HUES6 (cell line): Measurements from ENCODE around the gene CNTFR.

Experiments
- H3K27ac ChIP-seq: 2 replicates; pipeline ENCODE4 v1.7.0; 2013; ENCODE audit warnings: low read depth, mild to moderate bottlenecking, low read length, inconsistent platforms
- H3K27me3 ChIP-seq: 2 replicates; pipeline ENCODE4 v1.6.1; 2013; ENCODE audit warnings: low read length; ENCODE audit not compliant: control insufficient read depth, insufficient read depth
- H3K36me3 ChIP-seq: 2 replicates; pipeline ENCODE4 v1.6.1; 2013; ENCODE audit warnings: low read length; ENCODE audit not compliant: control insufficient read depth, insufficient read depth
- H3K4me1 ChIP-seq: 2 replicates; pipeline ENCODE4 v1.6.1; 2013; ENCODE audit warnings: low read length; ENCODE audit not compliant: control insufficient read depth, insufficient read depth
- H3K4me3 ChIP-seq: 2 replicates; pipeline ENCODE4 v1.5.1; 2013; ENCODE audit warnings: low read depth, low read length
- H3K9ac ChIP-seq: one replicate; pipeline ENCODE4 v1.6.1; 2013; ENCODE audit warnings: mild to moderate bottlenecking, low read length
- H3K9me3 ChIP-seq: 2 replicates; pipeline ENCODE4 v1.6.1; 2013; ENCODE audit warnings: low read depth, low read length; ENCODE audit not compliant: control insufficient read depth, insufficient read depth

CNTFR gene

DNA sequence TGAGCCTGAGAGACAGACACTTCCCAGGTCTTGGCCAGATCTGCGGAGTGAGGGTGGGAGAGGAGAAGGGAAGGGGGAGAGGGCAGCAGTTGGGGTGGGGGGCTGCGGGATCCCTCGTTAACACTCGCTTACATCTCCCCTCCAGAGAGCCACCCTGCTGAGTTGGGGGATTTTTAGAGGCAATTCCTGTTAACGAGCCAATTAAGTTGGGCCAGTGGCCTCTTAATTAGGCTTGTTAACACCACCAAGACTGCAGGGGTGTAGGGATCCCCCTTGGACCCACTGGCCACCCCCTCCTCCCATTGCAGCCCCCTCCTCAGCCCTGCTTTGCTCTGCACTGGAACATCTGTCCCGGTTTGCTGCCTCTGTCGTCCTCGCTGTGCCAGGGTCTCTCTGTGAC, 23.7 kb downstream of the CNTFR start:
- H3K27me3 ChIP-seq, result peaks cover 10% of the 10 kb centered on the region; the same call in 1 of the 2 replicates
- peaks cover 42% of the 10 kb centered on the region for H3K4me1 ChIP-seq
- no peak overlapping the region for H3K27ac ChIP-seq
- no peaks in the 10 kb centered on the region for H3K36me3 ChIP-seq
- no peaks in the 10 kb centered on the region for H3K9me3 ChIP-seq
- no peak overlapping the region for H3K4me3 ChIP-seq
- no peak overlapping the region for H3K9ac ChIP-seq

GRCh38 chr9:34564617-34565016, 24.9 kb downstream of the CNTFR start:
- no peaks in the 10 kb centered on the region for H3K36me3 ChIP-seq
- H3K27ac ChIP-seq, result no peak overlapping the region
- no peaks in the 10 kb centered on the region for H3K9me3 ChIP-seq
- H3K27me3 ChIP-seq, result peaks cover 10% of the 10 kb centered on the region; the same call in 1 of the 2 replicates
- H3K4me1 ChIP-seq, result peaks cover 37% of the 10 kb centered on the region
- H3K4me3 ChIP-seq, result no peak overlapping the region
- H3K9ac ChIP-seq, result no peak overlapping the region

GRCh38 chr9:34563262-34563661, 26.3 kb downstream of the CNTFR start:
- H3K27me3 ChIP-seq, result peaks cover 10% of the 10 kb centered on the region; the same call in 1 of the 2 replicates
- peaks cover 34% of the 10 kb centered on the region; the same call in 1 of the 2 replicates for H3K4me1 ChIP-seq
- H3K4me3 ChIP-seq, result no peak overlapping the region
- no peak overlapping the region for H3K9ac ChIP-seq
- no peaks in the 10 kb centered on the region for H3K36me3 ChIP-seq
- H3K27ac ChIP-seq, result no peak overlapping the region
- H3K9me3 ChIP-seq, result no peaks in the 10 kb centered on the region

DNA sequence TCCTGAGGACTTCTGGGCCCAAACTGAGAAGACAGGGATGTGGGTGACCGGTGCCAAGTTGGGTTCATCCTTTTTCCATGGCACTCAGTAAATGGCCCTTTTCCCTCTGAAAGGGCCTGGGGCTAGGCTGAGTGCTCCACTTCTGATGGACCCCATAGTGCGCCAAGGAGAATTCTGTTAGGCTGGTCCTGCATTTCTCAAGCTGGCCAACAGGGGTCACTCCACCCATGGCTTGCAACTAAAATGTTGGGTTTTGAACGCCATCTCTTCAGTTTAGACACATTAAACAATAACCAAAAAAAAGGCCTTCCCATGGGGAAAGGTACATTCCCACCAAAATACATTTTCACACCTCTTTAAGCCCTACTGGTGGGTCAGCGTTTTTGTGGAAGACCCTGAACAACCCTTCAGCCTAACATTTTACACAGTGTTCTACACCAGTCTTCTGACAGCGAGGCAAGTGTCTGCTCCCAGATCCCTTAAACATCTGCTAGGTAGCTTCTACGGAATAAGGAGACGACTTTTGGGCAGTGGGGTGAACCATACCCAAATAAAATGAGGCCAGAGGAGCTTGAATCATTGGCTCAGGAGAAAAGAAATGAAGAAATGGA, 27.3 kb downstream of the CNTFR start:
- no peak overlapping the region for H3K9ac ChIP-seq
- peaks cover 7% of the 10 kb centered on the region; the same call in 1 of the 2 replicates for H3K27me3 ChIP-seq
- H3K36me3 ChIP-seq, result no peaks in the 10 kb centered on the region
- H3K4me1 ChIP-seq, result peaks cover 31% of the 10 kb centered on the region; the same call in 1 of the 2 replicates
- H3K4me3 ChIP-seq, result no peak overlapping the region
- H3K27ac ChIP-seq, result no peak overlapping the region
- H3K9me3 ChIP-seq, result no peaks in the 10 kb centered on the region

- H3K9ac ChIP-seq, result no peak overlapping the region
- no peak overlapping the region for H3K4me3 ChIP-seq
- H3K27me3 ChIP-seq, result peaks cover 7% of the 10 kb centered on the region; the same call in 1 of the 2 replicates
- no peaks in the 10 kb centered on the region for H3K9me3 ChIP-seq
- H3K27ac ChIP-seq, result no peak overlapping the region
- H3K4me1 ChIP-seq, result peaks cover 24% of the 10 kb centered on the region; the same call in 1 of the 2 replicates
- H3K36me3 ChIP-seq, result no peaks in the 10 kb centered on the region
Observed at GRCh38 chr9:34560599-34561214, 28.8 kb downstream of the CNTFR start.

DNA sequence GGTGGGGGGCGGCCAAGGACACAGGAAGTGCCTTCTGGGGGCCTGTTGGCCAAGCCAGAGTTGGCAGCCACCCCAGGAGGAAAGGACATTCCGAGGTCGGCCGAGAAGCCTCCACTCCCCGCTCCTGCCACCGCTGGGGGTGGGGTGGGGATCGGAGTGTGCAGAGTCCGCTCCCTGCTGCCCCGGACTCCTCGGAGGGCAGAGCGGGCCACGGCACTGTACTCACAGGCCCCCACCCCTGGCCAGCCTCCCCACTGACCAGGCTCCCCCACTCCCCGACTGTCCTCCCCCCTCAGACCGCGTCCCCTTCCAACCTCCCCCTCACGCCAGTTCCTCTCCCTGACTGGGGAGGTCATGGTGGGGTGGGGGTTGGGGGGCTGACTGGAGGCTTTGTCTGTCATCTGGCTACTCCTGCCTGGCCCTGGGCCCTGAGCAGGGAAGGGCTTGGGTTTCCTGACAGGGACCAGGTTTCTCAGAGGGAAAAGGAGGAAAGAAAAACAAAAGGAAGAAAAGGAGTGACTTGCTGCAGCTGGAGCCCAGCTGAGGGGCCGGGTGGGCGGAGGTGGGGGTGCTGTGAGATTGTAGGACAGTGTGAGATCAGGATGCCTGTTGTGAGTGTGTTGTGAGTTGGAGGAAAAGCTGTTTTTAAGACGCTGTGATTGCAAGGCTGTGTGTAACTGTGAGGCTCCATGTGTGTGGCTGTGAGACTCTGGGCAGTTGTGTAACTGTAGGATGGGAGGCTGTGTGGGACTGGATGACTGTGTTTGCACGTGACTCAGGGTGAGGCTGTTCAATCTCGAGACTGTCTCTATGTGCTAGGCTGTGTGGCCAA, 29.7 kb downstream of the CNTFR start:
- peaks cover 7% of the 10 kb centered on the region; the same call in 1 of the 2 replicates for H3K27me3 ChIP-seq
- H3K9ac ChIP-seq, result no peak overlapping the region
- H3K36me3 ChIP-seq, result no peaks in the 10 kb centered on the region
- H3K4me1 ChIP-seq, result peaks cover 29% of the 10 kb centered on the region
- no peak overlapping the region for H3K27ac ChIP-seq
- no peaks in the 10 kb centered on the region for H3K9me3 ChIP-seq
- H3K4me3 ChIP-seq, result no peak overlapping the region

GRCh38 chr9:34558919-34559623, 30.5 kb downstream of the CNTFR start:
- Histone ChIP-seq H3K36me3 (no peaks in the 10 kb centered on the region), H3K4me1 (peaks cover 37% of the 10 kb centered on the region), H3K4me3 (no peak overlapping the region), H3K27ac (no peak overlapping the region), H3K27me3 (peaks cover 7% of the 10 kb centered on the region; the same call in 1 of the 2 replicates), H3K9ac (no peak overlapping the region), H3K9me3 (no peaks in the 10 kb centered on the region)

DNA sequence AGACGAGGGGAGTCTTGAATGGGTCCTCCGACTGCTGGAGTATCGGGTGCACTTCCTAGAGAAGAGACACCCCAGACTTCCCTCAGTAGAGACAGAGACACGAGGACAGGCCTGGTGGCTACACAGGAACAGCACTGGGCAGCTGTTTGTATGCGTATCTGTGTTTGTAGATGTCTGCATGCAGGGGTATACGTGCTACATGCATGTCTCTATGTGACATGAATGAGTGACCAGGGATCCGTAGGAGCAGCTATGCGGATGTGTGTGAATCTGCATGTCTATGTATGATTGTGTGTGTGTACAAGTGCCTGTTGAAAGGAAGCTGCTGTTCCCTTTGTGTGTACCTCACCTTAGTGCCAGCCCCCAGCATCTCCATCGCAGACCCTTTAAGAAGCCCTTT, 31.2 kb downstream of the CNTFR start:
- Histone ChIP-seq H3K4me1 (peaks cover 42% of the 10 kb centered on the region), H3K36me3 (no peaks in the 10 kb centered on the region), H3K9ac (no peak overlapping the region), H3K9me3 (no peaks in the 10 kb centered on the region), H3K27me3 (0 out of 2 replicates have a peak, but pooled peaks cover 2% of the 10 kb centered on the region), H3K4me3 (no peak overlapping the region), H3K27ac (no peak overlapping the region)

DNA sequence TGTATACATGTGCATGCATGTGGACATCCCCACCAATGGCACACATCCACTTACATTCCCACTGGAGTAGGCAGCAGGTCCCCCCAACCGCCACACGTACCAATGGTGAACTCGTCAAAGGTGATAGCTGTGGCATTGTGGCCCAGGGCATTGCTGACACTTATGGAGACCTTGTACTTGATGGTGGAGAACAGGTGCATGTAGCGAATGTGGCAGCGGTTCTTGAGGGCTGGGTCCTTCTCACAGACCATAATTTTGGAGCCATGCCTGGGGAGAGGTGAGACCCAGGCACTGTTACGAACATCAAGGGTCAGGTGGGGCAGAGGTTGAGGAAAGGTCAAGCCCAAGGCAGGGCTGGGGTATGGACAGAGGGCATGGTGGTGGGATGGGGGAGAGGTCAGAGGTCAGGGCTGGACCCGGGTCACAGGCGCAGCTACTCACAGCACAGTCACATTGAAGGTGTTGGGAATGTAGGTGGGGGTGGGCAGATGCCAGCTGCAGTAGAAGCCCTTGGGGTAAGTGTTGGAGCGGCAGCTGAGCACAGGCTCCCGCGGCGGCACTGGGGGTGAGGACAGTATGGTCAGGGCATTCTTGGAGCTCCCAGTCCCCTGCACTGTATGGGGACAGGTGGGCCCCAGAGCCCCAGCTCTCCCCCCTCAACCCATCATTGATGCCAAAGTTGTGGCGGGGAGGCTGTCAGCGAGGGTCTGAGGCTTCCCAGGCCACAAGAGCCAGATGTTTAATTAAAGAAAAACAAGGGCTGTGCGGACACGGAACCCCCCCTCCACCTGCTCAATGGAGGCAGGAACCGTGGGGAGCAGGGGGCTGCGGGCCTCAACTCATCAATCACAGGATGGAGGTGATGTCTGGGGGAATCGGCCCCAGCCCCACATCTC, 31.9 kb downstream of the CNTFR start:
- no peaks in the 10 kb centered on the region for H3K27me3 ChIP-seq
- H3K9me3 ChIP-seq, result no peaks in the 10 kb centered on the region
- no peak overlapping the region for H3K27ac ChIP-seq
- H3K4me1 ChIP-seq, result peaks cover 43% of the 10 kb centered on the region
- no peak overlapping the region for H3K9ac ChIP-seq
- H3K36me3 ChIP-seq, result no peaks in the 10 kb centered on the region
- no peak overlapping the region for H3K4me3 ChIP-seq

GRCh38 chr9:34556949-34557348, 32.6 kb downstream of the CNTFR start:
- no peaks in the 10 kb centered on the region for H3K36me3 ChIP-seq
- H3K27me3 ChIP-seq, result no peaks in the 10 kb centered on the region
- H3K27ac ChIP-seq, result no peak overlapping the region
- no peak overlapping the region for H3K9ac ChIP-seq
- H3K4me3 ChIP-seq, result no peak overlapping the region
- H3K9me3 ChIP-seq, result no peaks in the 10 kb centered on the region
- peaks cover 43% of the 10 kb centered on the region for H3K4me1 ChIP-seq
